HT1080 (cell line): ENCODE measurements around the gene CD33. TPM values are rescaled to one million over a fixed set of nuclear protein-coding genes. Genes with fewer than 3 reads are reported as not detected.

ENCODE experiments used
- DNase-seq: peaks from one replicate; pipeline ENCODE4 v3.0.0-alpha.2; 2015; ENCODE audit warnings: low read depth
- total RNA-seq: library from RNA; depleted of rRNA; stranded (reverse); fragments of >200 nt; shearing (Covaris generic); gene quantifications from 2 replicates; pipeline ENCODE4 v1.2.3, GENCODE V29; 2014

The CD33 gene
- total RNA-seq, 1 experiment from 2014 or later, result 52.3 TPM

- no peak for DNase-seq
These were observed 14.6 kb upstream of the CD33 start for GRCh38 chr19:51210191-51210784.

GRCh38 chr19:51210874-51211361, 14.0 kb upstream of the CD33 start:
- DNase-seq, result peak; percentile 78

DNA sequence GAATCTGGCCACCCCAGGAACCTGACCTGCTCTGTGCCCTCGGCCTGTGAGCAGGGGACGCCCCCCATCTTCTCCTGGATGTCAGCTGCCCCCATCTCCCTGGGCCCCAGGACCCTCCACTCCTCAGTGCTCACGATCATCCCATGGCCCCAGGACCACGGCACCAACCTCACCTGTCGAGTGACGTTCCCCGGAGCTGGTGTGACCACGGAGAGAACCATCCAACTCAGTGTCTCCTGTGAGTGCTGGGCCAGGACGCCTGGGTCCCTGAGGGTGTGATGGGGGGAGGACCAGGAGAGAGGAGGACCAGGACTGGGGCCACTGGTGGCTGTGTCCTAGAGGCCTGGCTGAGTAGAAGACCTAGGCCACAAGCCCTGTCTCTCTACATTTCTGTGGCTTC, 13.0 kb upstream of the CD33 start:
- DNase-seq, result no peak

DNA sequence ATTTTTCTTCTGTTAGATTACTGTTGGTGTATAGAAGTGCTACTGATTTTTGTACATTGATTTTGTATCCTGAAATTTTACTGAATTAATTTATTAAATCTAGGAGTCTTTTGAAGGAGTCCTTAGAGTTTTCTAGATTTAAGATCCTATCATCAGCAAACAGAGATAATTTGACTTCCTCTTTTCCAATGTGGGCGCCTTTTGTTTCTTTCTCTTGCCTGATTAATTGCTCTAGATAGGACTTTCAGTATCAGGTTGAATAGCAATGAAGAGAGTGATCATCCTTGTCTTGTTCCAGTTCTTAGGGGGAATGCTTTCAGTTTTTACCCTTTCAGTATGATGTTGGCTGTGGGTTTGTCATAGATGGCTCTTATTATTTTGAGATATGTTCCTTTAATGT, 5.6 kb upstream of the CD33 start:
- DNase-seq, result no peak

DNA sequence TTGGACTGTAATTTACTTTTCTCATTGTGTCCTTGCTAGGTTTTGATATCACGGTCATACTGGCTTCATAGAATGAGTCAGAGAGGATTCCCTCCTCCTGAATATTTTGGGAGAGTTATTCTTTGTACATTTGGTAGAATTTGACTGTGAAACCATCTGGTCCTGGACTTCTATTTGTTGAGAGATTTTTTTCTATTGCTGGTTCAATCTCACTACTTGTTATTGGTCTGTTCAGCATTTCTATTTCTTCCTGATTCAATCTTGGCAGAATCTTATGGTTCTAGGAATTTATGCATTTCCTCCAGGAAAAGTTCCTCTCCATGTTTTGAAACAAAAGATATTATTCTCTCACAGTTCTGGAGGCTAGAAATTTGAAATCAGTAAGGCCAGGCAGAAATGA, 4.9 kb upstream of the CD33 start:
- DNase-seq, result no peak

DNA sequence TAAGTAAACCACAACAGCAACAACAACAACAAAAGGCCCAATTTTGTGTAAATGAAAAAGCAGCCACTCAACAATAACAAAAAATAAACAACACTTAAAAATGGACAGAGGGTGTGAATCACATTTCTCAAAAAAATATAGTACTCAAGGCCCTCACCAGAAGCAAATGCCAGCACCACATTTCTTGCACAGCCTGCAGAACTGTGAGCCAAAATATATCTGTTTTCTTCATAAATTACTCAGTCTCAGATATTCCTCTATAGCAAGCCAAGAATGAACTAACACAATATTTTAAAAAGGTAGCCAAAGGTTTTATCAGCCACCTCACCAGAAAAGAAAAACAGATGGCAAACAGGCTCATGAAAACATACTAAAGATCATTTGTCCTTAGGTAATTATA, 3.9 kb upstream of the CD33 start:
- DNase-seq, result no peak

DNA sequence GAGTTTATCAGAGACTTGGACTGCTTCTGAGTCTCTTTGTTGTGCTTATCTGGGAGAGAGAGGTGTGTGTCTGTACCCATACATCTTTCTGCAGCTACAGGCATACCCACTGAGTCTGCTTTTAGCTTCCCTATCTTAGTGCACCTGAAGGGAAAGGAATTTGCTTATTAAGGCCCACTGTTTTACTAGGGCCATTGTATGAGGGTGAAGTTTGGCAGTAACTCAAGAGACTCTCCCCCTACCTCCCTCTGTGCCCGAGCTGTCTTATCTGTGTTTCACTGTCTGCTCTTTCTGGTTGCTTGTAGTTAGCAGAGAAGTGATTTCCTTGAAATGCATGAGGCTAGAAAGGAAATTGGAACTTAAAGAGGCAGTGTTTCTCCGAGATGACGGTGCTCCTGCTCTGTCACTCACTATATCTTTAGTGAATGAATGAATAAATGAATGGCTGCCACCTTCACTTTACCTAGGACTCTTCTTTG, 678 bp upstream of the CD33 start:
- no peak for DNase-seq

DNA sequence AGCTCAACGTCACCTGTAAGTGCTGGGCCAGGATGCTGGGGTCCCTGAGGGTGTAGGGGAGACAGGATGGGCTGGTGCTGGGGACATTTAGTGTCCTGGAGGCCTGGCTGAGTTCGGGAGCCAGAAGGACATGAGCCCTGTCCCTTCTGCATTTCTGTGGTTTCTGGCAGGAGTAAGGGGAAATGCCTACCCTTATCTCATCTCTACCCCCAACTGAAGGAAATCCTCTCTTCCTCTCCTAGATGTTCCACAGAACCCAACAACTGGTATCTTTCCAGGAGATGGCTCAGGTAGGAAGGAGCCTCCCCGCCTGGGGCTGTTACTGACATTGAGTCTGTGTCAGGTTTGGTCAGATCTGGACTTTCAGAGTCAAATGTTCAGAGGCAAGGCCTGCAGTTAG, 1.2 kb downstream of the CD33 start:
- no peak for DNase-seq

DNA sequence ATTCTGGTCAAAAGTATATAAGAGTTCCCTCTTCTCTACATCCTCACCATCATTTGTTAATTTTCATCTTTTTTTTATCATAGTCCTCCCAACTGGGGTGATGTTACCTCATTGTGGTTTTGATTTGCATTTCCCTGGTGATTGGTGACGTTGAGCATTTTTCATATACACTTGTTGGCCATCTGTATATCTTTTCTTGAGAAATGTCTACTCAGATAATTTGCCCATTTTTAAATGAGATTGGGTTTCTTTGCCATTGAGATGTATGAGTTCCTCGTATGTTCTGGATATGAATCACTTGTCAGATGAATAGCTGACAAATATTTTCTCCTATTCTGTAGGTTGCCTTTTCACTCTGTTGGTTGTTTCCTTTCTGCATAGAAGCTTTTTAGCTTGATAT, 2.4 kb downstream of the CD33 start:
- DNase-seq, result no peak

DNA sequence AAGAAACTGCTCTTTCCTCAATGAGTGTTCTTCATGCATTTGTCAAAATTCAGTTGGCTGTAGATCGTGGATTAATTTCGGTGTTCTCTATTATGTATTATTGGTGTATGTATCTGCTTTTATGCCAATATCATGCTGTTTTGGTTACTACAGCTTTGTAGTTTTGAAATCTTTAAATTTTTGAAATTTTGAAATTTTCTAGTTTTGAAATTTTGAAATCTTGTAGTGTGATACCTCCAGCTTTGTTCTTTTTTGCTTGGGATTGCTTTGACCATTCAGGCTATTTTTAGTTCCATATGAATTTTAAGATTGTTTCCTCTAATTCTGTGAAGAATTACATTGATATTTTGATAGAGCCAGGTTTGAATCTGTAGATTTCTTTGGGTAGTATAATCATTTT, 3.1 kb downstream of the CD33 start:
- DNase-seq, result no peak

- DNase-seq, result no peak
These were observed 16.0 kb downstream of the CD33 start for GRCh38 chr19:51240866-51241265.

DNA sequence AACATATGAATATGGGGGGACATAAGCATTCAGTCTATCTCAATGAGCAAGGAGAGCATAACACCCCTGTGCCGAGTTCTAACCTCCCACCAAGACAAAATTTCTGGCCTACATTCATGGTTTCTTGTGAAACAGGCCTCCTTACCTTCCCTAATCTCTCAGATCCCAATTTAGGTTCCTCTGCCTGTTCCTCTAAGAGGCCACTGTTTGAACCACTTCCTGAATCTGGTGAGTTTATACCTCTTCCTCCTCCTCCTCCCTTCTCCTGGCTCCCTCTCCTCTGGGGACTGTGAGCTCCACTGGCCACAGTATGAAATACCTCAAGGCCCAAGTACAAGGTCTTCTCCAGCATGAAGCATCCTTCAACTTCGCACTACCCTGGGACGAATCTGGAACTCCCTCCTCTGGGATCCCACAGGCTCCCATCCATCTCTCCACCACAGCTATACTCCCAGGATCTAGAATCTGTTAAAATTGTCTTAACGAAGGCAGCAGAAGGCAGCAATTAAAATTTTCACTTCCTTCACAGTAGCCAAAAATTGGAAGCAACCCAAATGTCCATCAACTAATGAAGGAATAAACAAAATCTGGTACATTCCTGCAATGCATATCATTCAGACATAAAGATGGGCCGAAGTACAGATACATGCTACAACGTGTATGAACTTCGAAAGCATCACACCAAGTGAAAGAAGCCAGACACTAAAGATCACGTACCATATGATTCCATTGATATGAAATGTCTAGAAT, 18.2 kb downstream of the CD33 start:
- DNase-seq, result no peak

- DNase-seq, result peak; percentile 96
These were observed 21.3 kb downstream of the CD33 start for GRCh38 chr19:51246164-51246552.

GRCh38 chr19:51247972-51248590, 23.2 kb downstream of the CD33 start:
- DNase-seq, result no peak

GRCh38 chr19:51250786-51251467, 26.0 kb downstream of the CD33 start, which contains the start of gene SIGLECL1:
Gene SIGLECL1, plus strand, starts transcription at chr19:51251080. Its CDS starts 12,993 bp downstream, at chr19:51264073.
- no peak for DNase-seq

DNA sequence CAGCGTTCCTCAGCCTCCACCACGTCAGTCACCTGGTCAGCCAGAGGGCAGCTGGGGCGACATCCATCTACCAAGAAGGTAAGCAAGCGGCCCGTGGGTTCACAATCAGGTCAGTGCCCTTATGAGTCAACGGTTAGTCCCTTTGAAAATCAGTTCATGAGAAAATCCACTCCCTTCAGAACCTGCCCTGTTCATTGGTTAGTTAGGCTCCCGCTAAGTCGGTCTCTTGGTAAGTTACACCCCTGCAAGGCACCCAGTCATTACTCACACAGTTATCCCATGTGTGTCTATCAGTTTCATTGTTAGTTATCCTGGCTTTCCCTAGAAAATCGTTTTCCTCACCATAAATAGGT, 26.6 kb downstream of the CD33 start:
- DNase-seq, result peak; percentile 28

GRCh38 chr19:51252306-51253079, 27.6 kb downstream of the CD33 start:
- DNase-seq, result no peak

- no peak for DNase-seq
These were observed 28.4 kb downstream of the CD33 start for GRCh38 chr19:51253088-51253806.

DNA sequence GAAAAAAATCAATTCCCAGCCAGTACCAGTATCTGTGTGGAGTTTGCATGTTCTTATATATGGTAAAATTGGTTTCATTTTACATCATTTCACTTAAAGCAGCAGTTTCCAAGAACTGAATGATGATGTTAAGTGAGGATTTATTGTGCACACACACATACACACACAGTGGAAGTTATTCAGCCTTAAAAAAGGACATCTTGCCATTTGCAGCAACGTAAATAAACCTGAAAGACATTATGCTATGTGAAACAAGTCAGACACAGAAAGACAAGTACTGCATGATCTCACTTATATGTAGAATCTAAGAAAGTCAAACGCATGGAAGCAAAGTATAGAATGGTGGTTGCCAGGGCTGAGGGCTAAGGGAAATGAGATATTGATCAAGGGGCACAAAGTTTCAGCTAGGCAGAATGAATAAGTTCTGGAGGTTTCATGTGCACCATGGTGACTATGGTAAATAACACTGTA, 31.3 kb downstream of the CD33 start:
- DNase-seq, result no peak

DNA sequence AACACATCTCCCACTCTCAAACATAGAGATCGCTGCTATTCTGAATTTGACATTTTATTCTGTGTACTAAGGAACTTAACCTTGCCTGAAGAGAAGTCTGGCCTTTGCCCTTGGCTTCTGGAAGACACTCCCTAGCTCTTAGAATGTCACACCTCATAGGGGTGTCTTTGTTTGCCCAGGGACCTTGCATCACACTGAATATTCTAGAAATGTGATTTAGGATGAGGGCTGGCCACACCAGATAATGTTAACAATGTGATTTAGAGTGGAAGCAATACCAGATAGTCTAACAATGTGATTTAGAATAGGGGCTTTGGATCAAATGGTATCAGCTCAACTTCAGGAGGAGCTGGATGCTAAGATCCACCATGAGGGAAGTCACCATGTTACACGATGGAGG, 32.6 kb downstream of the CD33 start:
- DNase-seq, result no peak
